Pericardium fibroblast (primary cell): Measurements from ENCODE around the gene ZNF880. TPM values are rescaled to one million over a fixed set of nuclear protein-coding genes. Genes with fewer than 3 reads are reported as not detected.

Experiments used
- total RNA-seq: library from RNA; depleted of rRNA; stranded (reverse); fragments of >200 nt; gene quantifications from 2 replicates; pipeline ENCODE4 v1.2.3, GENCODE V29; 2015

ZNF880 gene
- 11.6 and 25.1 TPM in 2 replicates for total RNA-seq

DNA sequence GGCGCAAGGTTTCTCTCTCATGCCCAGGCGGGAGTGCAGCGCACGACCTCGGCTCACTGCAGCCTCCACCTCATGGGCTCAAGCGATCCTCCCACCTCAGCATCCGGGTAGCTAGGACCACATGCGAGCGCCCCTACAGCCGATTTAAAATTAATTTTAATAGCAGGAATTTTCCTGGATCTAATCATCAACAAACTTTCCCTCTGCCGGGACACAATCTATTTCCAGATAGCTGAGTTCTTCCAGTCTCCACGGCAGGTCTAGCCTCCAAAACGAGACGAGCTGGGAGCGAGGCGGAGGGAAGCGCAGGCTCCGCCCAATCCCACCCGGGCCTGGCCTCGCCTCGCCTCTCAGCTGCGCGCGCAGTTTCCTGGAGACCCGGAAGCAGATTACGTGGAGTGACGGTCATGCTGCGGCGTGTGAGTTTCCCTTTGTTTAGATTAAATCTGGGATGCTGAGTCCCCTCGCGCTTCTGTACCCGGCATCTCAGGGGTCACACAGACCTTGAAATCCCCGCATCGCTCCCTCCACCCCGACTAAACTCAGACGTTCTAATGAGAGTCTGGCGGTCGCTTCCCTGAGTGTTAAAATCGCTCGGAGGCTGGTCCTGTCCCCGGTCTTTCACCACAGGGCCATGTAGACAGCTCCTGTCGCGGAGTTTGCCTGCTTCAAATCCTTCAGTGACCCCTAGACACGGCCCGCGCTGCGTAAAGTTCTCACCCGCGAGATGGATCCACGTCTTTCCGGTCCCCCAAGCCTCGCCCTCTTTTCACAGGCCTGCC is at the start of gene ZNF880:
TSS of gene ZNF880 (plus strand) at position 365 of the 782 bp plus-strand sequence. CDS start at position 408, 43 bp downstream.

DNA sequence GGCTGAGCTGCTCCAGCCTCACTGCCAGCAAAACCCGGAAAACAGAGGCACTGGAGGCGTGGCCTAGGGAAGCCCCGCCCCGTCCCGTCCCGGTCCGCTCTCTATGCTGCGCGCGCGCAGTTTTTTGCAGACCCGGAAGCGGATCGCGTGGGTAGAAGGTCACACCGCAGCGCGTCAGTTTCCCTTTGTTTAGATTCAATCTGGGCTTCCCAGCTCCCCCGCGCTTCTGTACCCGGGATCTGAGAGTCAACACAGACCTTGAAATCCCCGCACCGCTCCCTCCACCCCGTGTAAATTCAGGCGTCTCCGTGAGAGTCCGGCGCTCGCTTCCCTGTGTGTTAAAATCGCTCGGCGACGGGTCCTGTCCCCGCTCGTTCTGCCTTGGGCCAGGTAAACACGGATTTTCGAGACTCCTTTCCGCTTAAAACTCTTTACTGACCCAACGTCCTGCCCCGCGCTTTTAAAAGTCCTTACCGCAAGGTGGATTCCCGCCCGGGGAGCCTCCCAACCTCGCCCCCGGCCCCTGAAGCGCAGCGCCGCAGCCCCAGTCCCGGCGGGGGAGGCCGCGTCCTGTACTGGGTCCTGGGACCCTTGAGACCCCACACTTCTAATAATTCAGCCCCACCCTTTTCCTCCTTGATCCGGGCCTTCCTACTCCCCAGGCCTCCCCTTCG is 33.5 kb upstream of the ZNF880 start, which contains the start of gene ZNF610:
TSS of gene ZNF610 (plus strand) at position 127 of the 674 bp plus-strand sequence. CDS start 12,930 bp downstream, outside the sequence.

DNA sequence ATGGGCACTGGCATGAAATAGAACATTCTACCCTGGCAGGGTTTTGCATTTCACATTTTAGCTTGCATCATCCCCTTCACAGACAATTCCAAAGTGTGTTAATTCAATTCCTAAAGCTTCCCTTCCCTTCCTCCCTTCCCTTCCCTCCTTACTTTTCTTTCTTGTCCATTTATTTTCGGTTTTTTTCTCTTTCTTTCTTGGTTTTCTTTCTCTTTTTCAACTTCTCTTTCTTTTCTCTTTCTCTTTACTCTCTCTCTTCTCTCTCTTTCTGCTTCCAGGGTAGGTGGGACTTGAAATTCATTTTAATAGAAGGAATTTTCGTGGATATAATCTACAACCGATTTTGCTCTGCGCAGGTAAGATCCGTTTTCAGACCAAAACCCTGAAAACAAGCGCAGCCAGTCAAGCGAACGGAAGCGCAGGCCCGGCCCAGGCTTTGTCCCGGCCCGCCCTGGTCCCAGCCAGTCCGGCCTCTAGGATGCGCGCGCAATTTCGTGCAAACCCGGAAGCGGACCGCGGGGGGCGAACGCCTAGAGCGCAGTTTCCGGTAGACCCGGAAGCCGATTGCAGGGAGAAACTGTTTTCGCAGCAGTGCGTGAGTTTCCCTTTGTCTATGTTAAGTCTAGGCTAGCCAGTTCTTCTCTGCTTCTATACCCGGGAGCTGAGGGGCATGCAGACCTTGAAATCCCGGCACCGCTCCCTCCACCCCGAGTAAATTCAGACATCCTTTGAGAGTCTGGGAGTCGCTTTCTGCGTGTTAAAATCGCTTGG is 27.8 kb downstream of the ZNF880 start, which contains the start of gene ZNF528:
TSS of gene ZNF528 (plus strand) at position 540 of the 771 bp plus-strand sequence. CDS start 4,165 bp downstream, outside the sequence.

DNA sequence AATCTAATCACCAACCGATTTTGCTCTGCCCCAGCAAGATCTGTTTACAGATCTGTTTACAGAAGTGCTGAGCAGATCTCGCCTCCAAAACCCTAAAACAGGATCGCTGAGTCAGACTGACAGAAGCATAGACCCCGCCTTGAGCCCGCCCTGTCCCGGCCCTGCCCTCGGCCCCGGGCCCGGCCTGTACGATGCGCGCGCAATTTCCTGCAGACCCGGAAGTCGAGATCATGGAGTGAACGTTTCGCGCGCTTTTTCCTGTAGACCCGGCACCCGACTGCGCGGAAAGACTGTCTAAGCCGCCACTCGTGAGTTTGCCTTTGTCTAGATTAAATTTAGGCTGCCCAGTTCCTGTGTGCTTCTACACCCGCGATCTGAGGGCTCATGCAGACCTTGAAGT is 59.2 kb downstream of the ZNF880 start, which contains the start of gene ZNF534:
TSS of gene ZNF534 (plus strand) at position 212 of the 400 bp plus-strand sequence. CDS start 2,327 bp downstream, outside the sequence.

Other genes with a start within 250 kb of the ZNF880 start
- gene ZNF616, start 230.0 kb upstream of the ZNF880 start, total RNA-seq: 7.1 and 21.1 TPM in 2 replicates
- gene ZNF836, start 198.3 kb upstream of the ZNF880 start, total RNA-seq: 3.1 and 10.3 TPM in 2 replicates
- gene PPP2R1A, start 179.9 kb upstream of the ZNF880 start, total RNA-seq: 154 and 195 TPM in 2 replicates
- gene ZNF766, start 100.3 kb upstream of the ZNF880 start, total RNA-seq: 7.1 and 10.2 TPM in 2 replicates
- 5.5 and 8.8 TPM in 2 replicates for gene ZNF480, start 72.8 kb upstream of the ZNF880 start, total RNA-seq
- gene ZNF610, start 33.7 kb upstream of the ZNF880 start, total RNA-seq: 1.8 and 2.9 TPM in 2 replicates
- 4.9 and 6.6 TPM in 2 replicates for gene ZNF528, start 27.9 kb downstream of the ZNF880 start, total RNA-seq
- 0.60 TPM in 1 of 2 replicates, not detected in the other for gene ZNF534, start 59.2 kb downstream of the ZNF880 start, total RNA-seq
- 0.70 and 3.2 TPM in 2 replicates for gene ZNF578, start 83.6 kb downstream of the ZNF880 start, total RNA-seq
- gene ZNF808, start 157.7 kb downstream of the ZNF880 start, total RNA-seq: 5.4 and 7.4 TPM in 2 replicates
- gene ZNF701, start 200.4 kb downstream of the ZNF880 start, total RNA-seq: 2.6 and 3.9 TPM in 2 replicates